H9 (cell line): ENCODE results near the gene ARF1. TPM values are rescaled to one million over a fixed set of nuclear protein-coding genes. Genes with fewer than 3 reads are reported as not detected.
A peak's percentile ranks its signal among the peaks of the same experiment; 100 is the strongest.

ENCODE experiments used
- DNase-seq: peaks from one replicate; pipeline ENCODE4 v3.0.0-alpha.2; 2017
- H2AFZ ChIP-seq: one replicate; pipeline ENCODE4 v1.6.1; 2013; ENCODE audit warnings: mild to moderate bottlenecking, low read length, control low read depth, moderate library complexity
- H2AK5ac ChIP-seq: 2 replicates; pipeline ENCODE4 v1.6.1; 2013; ENCODE audit warnings: low read length, control low read depth, mixed read lengths; ENCODE audit not compliant: insufficient read length
- H2BK120ac ChIP-seq: one replicate; pipeline ENCODE4 v1.6.1; 2013; ENCODE audit warnings: low read depth, mild to moderate bottlenecking, low read length, control low read depth, inconsistent platforms; ENCODE audit not compliant: poor library complexity, severe bottlenecking
- H2BK12ac ChIP-seq: 2 replicates; pipeline ENCODE4 v1.6.1; 2013; ENCODE audit warnings: low read length, control low read depth, mixed read lengths, low read depth; ENCODE audit not compliant: insufficient read length
- H2BK15ac ChIP-seq: 2 replicates; pipeline ENCODE4 v1.6.1; 2013; ENCODE audit warnings: low read depth, low read length, control low read depth
- H2BK20ac ChIP-seq: one replicate; pipeline ENCODE4 v1.6.1; 2013; ENCODE audit warnings: low read depth, mild to moderate bottlenecking, low read length, control low read depth, inconsistent platforms; ENCODE audit not compliant: poor library complexity, severe bottlenecking
- H2BK5ac ChIP-seq: 2 replicates; pipeline ENCODE4 v1.6.1; 2013; ENCODE audit warnings: low read length, control low read depth, mixed read lengths; ENCODE audit not compliant: insufficient read length
- H3K14ac ChIP-seq: 2 replicates; pipeline ENCODE4 v1.6.1; 2013; ENCODE audit warnings: low read length, control low read depth; ENCODE audit not compliant: insufficient read depth
- H3K18ac ChIP-seq: 2 replicates; pipeline ENCODE4 v1.6.1; 2013; ENCODE audit warnings: low read depth, mild to moderate bottlenecking, mixed read lengths, low read length, control low read depth; ENCODE audit not compliant: insufficient read length
- H3K23ac ChIP-seq: 2 replicates; pipeline ENCODE4 v1.6.1; 2013; ENCODE audit warnings: low read length, control low read depth, mixed read lengths, low read depth; ENCODE audit not compliant: insufficient read length
- H3K23me2 ChIP-seq: 2 replicates; pipeline ENCODE4 v1.6.1; 2013; ENCODE audit warnings: low read depth, mild to moderate bottlenecking, mixed read lengths, low read length, control low read depth; ENCODE audit not compliant: insufficient read length, poor library complexity, severe bottlenecking
- H3K27ac ChIP-seq: 2 replicates; pipeline ENCODE4 v1.5.1; 2013; ENCODE audit warnings: low read length, control low read depth, mixed read lengths, low read depth; ENCODE audit not compliant: insufficient read length
- H3K27me3 ChIP-seq: 2 replicates; pipeline ENCODE4 v1.6.1; 2013; ENCODE audit warnings: low read length, control low read depth, inconsistent platforms; ENCODE audit not compliant: insufficient read depth
- H3K4ac ChIP-seq: 2 replicates; pipeline ENCODE4 v1.6.1; 2013; ENCODE audit warnings: low read depth, mild to moderate bottlenecking, control low read depth, inconsistent platforms, low read length, moderate library complexity
- H3K4me1 ChIP-seq: 2 replicates; pipeline ENCODE4 v1.6.1; 2013; ENCODE audit warnings: low read length, control low read depth, inconsistent platforms; ENCODE audit not compliant: insufficient read depth
- H3K4me2 ChIP-seq: 2 replicates; pipeline ENCODE4 v1.6.1; 2013; ENCODE audit warnings: low read length, control low read depth, mixed read lengths; ENCODE audit not compliant: insufficient read length, insufficient read depth
- H3K56ac ChIP-seq: 2 replicates; pipeline ENCODE4 v1.6.1; 2013; ENCODE audit warnings: low read depth, mild to moderate bottlenecking, mixed read lengths, low read length, control low read depth; ENCODE audit not compliant: insufficient read length
- H3K79me1 ChIP-seq: 2 replicates; pipeline ENCODE4 v1.6.1; 2013; ENCODE audit warnings: low read depth, mild to moderate bottlenecking, moderate library complexity, low read length, control low read depth, inconsistent platforms; ENCODE audit not compliant: insufficient read depth, poor library complexity, severe bottlenecking
- H3K79me2 ChIP-seq: 2 replicates; pipeline ENCODE4 v1.6.1; 2013; ENCODE audit warnings: low read length, control low read depth, inconsistent platforms; ENCODE audit not compliant: insufficient read depth
- H3K9ac ChIP-seq: 2 replicates; pipeline ENCODE4 v1.6.1; 2013; ENCODE audit warnings: low read length, control low read depth, mixed read lengths; ENCODE audit not compliant: insufficient read length; ENCODE audit errors: extremely low read depth
- H3K9me3 ChIP-seq: one replicate; pipeline ENCODE4 v1.6.1; 2013; ENCODE audit warnings: low read depth, low read length, inconsistent platforms; ENCODE audit not compliant: control insufficient read depth
- H3T11ph ChIP-seq: one replicate; pipeline ENCODE4 v1.6.1; 2013; ENCODE audit warnings: mild to moderate bottlenecking, low read length, control low read depth, inconsistent platforms
- H4K20me1 ChIP-seq: one replicate; pipeline ENCODE4 v1.6.1; 2013; ENCODE audit not compliant: control insufficient read depth, insufficient read length, insufficient read depth
- H4K5ac ChIP-seq: 2 replicates; pipeline ENCODE4 v1.6.1; 2013; ENCODE audit warnings: low read depth, mild to moderate bottlenecking, mixed read lengths, low read length, control low read depth; ENCODE audit not compliant: insufficient read length
- H4K8ac ChIP-seq: replicated peaks from 2 replicates; pipeline ENCODE4 v1.6.1; 2013; ENCODE audit warnings: low read length, control low read depth, mixed read lengths, low read depth; ENCODE audit not compliant: insufficient read length
- H4K91ac ChIP-seq: 2 replicates; pipeline ENCODE4 v1.6.1; 2013; ENCODE audit warnings: low read depth, mild to moderate bottlenecking, moderate library complexity, mixed read lengths, low read length, control low read depth; ENCODE audit not compliant: insufficient read length
- H3K27ac Mint-ChIP-seq, 3 experiments: 2 replicates in 2 of 3; 3 replicates in 1 of 3; pipeline ENCODE4 v1.8.0; 2020 to 2021; ENCODE audit warnings: mixed read lengths in 3 of 3, mild to moderate bottlenecking in 1 of 3, moderate library complexity in 1 of 3
- H3K27me3 Mint-ChIP-seq: 2 replicates; pipeline ENCODE4 v1.8.0; 2021; ENCODE audit warnings: low read depth, mild to moderate bottlenecking, moderate library complexity, mixed read lengths
- H3K36me3 Mint-ChIP-seq, 3 experiments: 2 replicates in 2 of 3; 3 replicates in 1 of 3; pipeline ENCODE4 v1.8.0; 2020 to 2021; ENCODE audit warnings: low read depth in 3 of 3, mixed read lengths in 3 of 3; ENCODE audit not compliant: insufficient read depth in 1 of 3
- H3K4me1 Mint-ChIP-seq, 2 experiments: 2 replicates each; pipeline ENCODE4 v1.8.0; 2020; ENCODE audit warnings: mixed read lengths in 2 of 2
- H3K4me3 Mint-ChIP-seq, 2 experiments: 2 replicates in 1 of 2; 3 replicates in 1 of 2; pipeline ENCODE4 v1.8.0; 2020 to 2021; ENCODE audit warnings: mild to moderate bottlenecking in 2 of 2, mixed read lengths in 2 of 2, moderate library complexity in 1 of 2
- H3K9me3 Mint-ChIP-seq, 2 experiments: 2 replicates in 1 of 2; 3 replicates in 1 of 2; pipeline ENCODE4 v1.8.0; 2020; ENCODE audit warnings: mild to moderate bottlenecking in 2 of 2, mixed read lengths in 2 of 2, moderate library complexity in 1 of 2
- CTCF ChIP-seq: fragments of 200-600 bp; sonication (generic); conservative IDR thresholded peaks from 3 replicates; pipeline ENCODE4 v1.8.0; 2021; ENCODE audit warnings: antibody characterized with exemption, mild to moderate bottlenecking
- WGBS: extraction: QIAGEN DNeasy Blood & Tissue Kit; methylation state at CpG from one replicate; pipeline ENCODE4 v1.1.7; 2013; ENCODE audit warnings: missing lambda C conversion rate, low lambda C conversion rate, mixed read lengths; ENCODE audit not compliant: insufficient read length; ENCODE audit errors: extremely low coverage; 5-methylcytosine and 5-hydroxymethylcytosine counted together
- total RNA-seq: library from RNA; stranded (reverse); gene quantifications from 2 replicates; pipeline ENCODE4 v1.2.1, GENCODE V29; 2021

Gene ARF1
- total RNA-seq, 1 experiment from 2014 or later, result 258 TPM

GRCh38 chr1:228109962-228110488 is 27.5 kb downstream of the ARF1 start:
- H4K91ac ChIP-seq, result no peak overlapping the region

More at GRCh38 chr1:228109962-228110488, 27.5 kb downstream of the ARF1 start:
- H3K79me2 ChIP-seq, result no peaks in the 10 kb centered on the region
- H3K14ac ChIP-seq, result no peak overlapping the region
- WGBS, result no CpG with 5 or more reads among the region's 15 CpGs
- H3K79me1 ChIP-seq, result peaks cover 3% of the 10 kb centered on the region
- H4K5ac ChIP-seq, result no peak overlapping the region
- no peak overlapping the region for H2AK5ac ChIP-seq
- DNase-seq, result no peak
- no peak overlapping the region for H2BK120ac ChIP-seq
- no peak overlapping the region for H2BK12ac ChIP-seq
- H3K4me3 Mint-ChIP-seq, result peak overlapping the region; percentile 88 to 95
- H3K36me3 Mint-ChIP-seq, result peaks cover 15 to 19% (median 16%) of the 10 kb centered on the region in 3 experiments; a peak in 6 of 7 replicates
- H4K8ac ChIP-seq, result no peak overlapping the region
- H3K4ac ChIP-seq, result no peak overlapping the region
- no peak overlapping the region for H2BK5ac ChIP-seq
- H3T11ph ChIP-seq, result no peak overlapping the region
- no peak overlapping the region for H3K23ac ChIP-seq
- peaks cover 12 to 15% of the 10 kb centered on the region in 2 experiments for H3K4me1 Mint-ChIP-seq
- no peak overlapping the region for H3K9ac ChIP-seq
- H3K27ac Mint-ChIP-seq, result peak overlapping the region in 2 of 3 experiments; percentile 81 to 89; a peak in 2 of 7 replicates
- no peaks in the 10 kb centered on the region for H3K4me1 ChIP-seq
- H3K9me3 ChIP-seq, result no peaks in the 10 kb centered on the region
- H3K27me3 Mint-ChIP-seq, result peaks cover 16% of the 10 kb centered on the region
- H3K23me2 ChIP-seq, result peaks cover 10% of the 10 kb centered on the region
- H2BK20ac ChIP-seq, result no peak overlapping the region
- no peaks in the 10 kb centered on the region for H4K20me1 ChIP-seq
- H2BK15ac ChIP-seq, result no peak overlapping the region
- H3K9me3 Mint-ChIP-seq, result peaks cover 0 to 5% of the 10 kb centered on the region in 2 experiments; a peak in 3 of 5 replicates
- H3K56ac ChIP-seq, result no peak overlapping the region
- H3K27me3 ChIP-seq, result no peaks in the 10 kb centered on the region
- no peak for TF ChIP-seq CTCF
- H3K27ac ChIP-seq, result no peak overlapping the region
- no peak overlapping the region for H2AFZ ChIP-seq
- no peak overlapping the region for H3K18ac ChIP-seq
- H3K4me2 ChIP-seq, result peak overlapping the region; percentile 40
